GM23338 (cell line): Measurements from ENCODE around the gene RALGPS1. TPM values are rescaled to one million over a fixed set of nuclear protein-coding genes. Genes with fewer than 3 reads are reported as not detected.

Experiments used
- ATAC-seq: fragments of 200-7000 bp; cut with Tn5 transposase; 3 replicates; pipeline ENCODE4 v1.9.1; 2020
- DNase-seq: peaks from one replicate; pipeline ENCODE4 v3.0.0-alpha.2; 2015; ENCODE audit warnings: low spot score
- H2AFZ ChIP-seq: fragments of 200-600 bp; sonication (generic); 2 replicates; pipeline ENCODE4 v1.8.0; 2016; ENCODE audit warnings: antibody characterized with exemption, mild to moderate bottlenecking, moderate library complexity
- H3F3A ChIP-seq: fragments of 200-600 bp; sonication (generic); replicated peaks from 2 replicates; pipeline ENCODE4 v1.8.0; 2017; ENCODE audit warnings: antibody characterized with exemption, mixed run types, low read depth
- H3K27ac ChIP-seq: fragments of 200-600 bp; sonication (generic); 2 replicates; pipeline ENCODE4 v1.6.1; 2016; ENCODE audit warnings: low read depth
- H3K27me3 ChIP-seq: fragments of 200-600 bp; sonication (generic); 2 replicates; pipeline ENCODE4 v1.8.0; 2016; ENCODE audit warnings: mild to moderate bottlenecking, mixed run types, moderate library complexity; ENCODE audit not compliant: insufficient read depth
- H3K36me3 ChIP-seq: fragments of 200-600 bp; sonication (generic); 2 replicates; pipeline ENCODE4 v1.8.0; 2016; ENCODE audit warnings: mild to moderate bottlenecking; ENCODE audit not compliant: insufficient read depth
- H3K4me1 ChIP-seq: fragments of 200-600 bp; sonication (generic); 2 replicates; pipeline ENCODE4 v1.8.0; 2016; ENCODE audit warnings: mild to moderate bottlenecking, moderate library complexity; ENCODE audit not compliant: insufficient read depth
- H3K4me2 ChIP-seq: fragments of 200-600 bp; sonication (generic); 2 replicates; pipeline ENCODE4 v1.7.1; 2017; ENCODE audit warnings: mixed run types
- H3K4me3 ChIP-seq: fragments of 200-600 bp; sonication (generic); 2 replicates; pipeline ENCODE4 v1.6.1; 2016; ENCODE audit warnings: mixed run types
- H3K79me2 ChIP-seq: fragments of 200-600 bp; sonication (generic); replicated peaks from 2 replicates; pipeline ENCODE4 v1.8.0; 2017; ENCODE audit warnings: mild to moderate bottlenecking; ENCODE audit not compliant: insufficient read depth
- H3K9me2 ChIP-seq: fragments of 200-600 bp; sonication (generic); 2 replicates; pipeline ENCODE4 v1.8.0; 2017; ENCODE audit not compliant: insufficient read depth
- H4K20me1 ChIP-seq: fragments of 200-600 bp; sonication (generic); replicated peaks from 2 replicates; pipeline ENCODE4 v1.8.0; 2017; ENCODE audit warnings: mild to moderate bottlenecking; ENCODE audit not compliant: insufficient read depth
- H3K27ac Mint-ChIP-seq: 2 replicates; pipeline ENCODE4 v1.8.0; 2020; ENCODE audit warnings: inconsistent platforms, mild to moderate bottlenecking, moderate library complexity, mixed read lengths
- H3K27me3 Mint-ChIP-seq: 3 replicates; pipeline ENCODE4 v1.8.0; 2022; ENCODE audit warnings: low read depth, mild to moderate bottlenecking, moderate library complexity, mixed read lengths, inconsistent platforms; ENCODE audit not compliant: insufficient read depth, poor library complexity
- H3K36me3 Mint-ChIP-seq: 3 replicates; pipeline ENCODE4 v1.8.0; 2021; ENCODE audit warnings: low read depth, mild to moderate bottlenecking, inconsistent platforms, moderate library complexity, mixed read lengths
- H3K4me1 Mint-ChIP-seq: 3 replicates; pipeline ENCODE4 v1.8.0; 2020; ENCODE audit warnings: mild to moderate bottlenecking, inconsistent platforms, mixed read lengths
- H3K4me3 Mint-ChIP-seq: 3 replicates; pipeline ENCODE4 v1.8.0; 2021; ENCODE audit warnings: moderate library complexity, mild to moderate bottlenecking, inconsistent platforms, mixed read lengths
- H3K9me3 Mint-ChIP-seq: 3 replicates; pipeline ENCODE4 v1.8.0; 2020; ENCODE audit warnings: moderate library complexity, mild to moderate bottlenecking, inconsistent platforms, mixed read lengths
- CREB1 ChIP-seq: fragments of 250-450 bp; sonication (Bioruptor Pico); IDR thresholded peaks from 2 replicates; pipeline ENCODE4 v1.5.0; 2020; ENCODE audit warnings: low read depth, mild to moderate bottlenecking, moderate library complexity
- CTCF ChIP-seq, 2 experiments: fragments of 200-600 bp in 1 of 2; sonication (generic) in 1 of 2; conservative IDR thresholded peaks; 2 replicates each; pipeline versions ENCODE4 v1.5.1 to v1.6.1; 2016 to 2017; ENCODE audit warnings: antibody characterized with exemption in 2 of 2, low read depth in 2 of 2, mild to moderate bottlenecking in 2 of 2, moderate library complexity in 1 of 2
- EZH2 ChIP-seq: fragments of 200-600 bp; sonication (generic); IDR thresholded peaks from one replicate; pipeline ENCODE4 v1.8.0; 2017; ENCODE audit warnings: antibody characterized with exemption, mild to moderate bottlenecking, low read depth; ENCODE audit not compliant: unreplicated experiment
- EZH2phosphoT487 ChIP-seq: fragments of 200-600 bp; sonication (generic); IDR thresholded peaks from one replicate; pipeline ENCODE4 v1.8.1; 2018; ENCODE audit warnings: antibody characterized with exemption; ENCODE audit not compliant: unreplicated experiment
- JUNB ChIP-seq: IDR thresholded peaks from one replicate; pipeline ENCODE4 v1.6.1; 2016; ENCODE audit warnings: antibody characterized with exemption; ENCODE audit not compliant: unreplicated experiment
- POLR2AphosphoS5 ChIP-seq: IDR thresholded peaks from 2 replicates; pipeline ENCODE4 v1.6.1; 2016; ENCODE audit warnings: antibody characterized with exemption, low read depth
- REST ChIP-seq: IDR thresholded peaks from one replicate; pipeline ENCODE4 v1.6.1; 2018; ENCODE audit warnings: antibody characterized with exemption; ENCODE audit not compliant: unreplicated experiment
- STAT1 ChIP-seq: IDR thresholded peaks from one replicate; pipeline ENCODE4 v1.6.1; 2016; ENCODE audit warnings: antibody characterized with exemption; ENCODE audit not compliant: unreplicated experiment
- polyA plus RNA-seq: library from polyadenylated mRNA; unstranded; fragments of >200 nt; fragmentation: Nextera tagmentation; extraction: Ambion mirVana; gene quantifications from 2 replicates; pipeline ENCODE4 v1.2.1, GENCODE V29; 2016
- total RNA-seq: library from RNA; depleted of rRNA; stranded (reverse); fragments of >200 nt; shearing (Covaris generic); gene quantifications from 2 replicates; pipeline ENCODE4 v1.2.3, GENCODE V29; 2014
- TF ChIP-seq, protein P1 (sequence below): fragments of 250-450 bp; sonication (Bioruptor Pico); IDR thresholded peaks from 2 replicates; pipeline ENCODE4 v1.5.0; 2020; ENCODE audit warnings: mild to moderate bottlenecking, moderate library complexity

Gene RALGPS1
- total and polyA plus RNA-seq, 2 experiments from 2014 or later: 18.2 to 57.1 TPM

DNA sequence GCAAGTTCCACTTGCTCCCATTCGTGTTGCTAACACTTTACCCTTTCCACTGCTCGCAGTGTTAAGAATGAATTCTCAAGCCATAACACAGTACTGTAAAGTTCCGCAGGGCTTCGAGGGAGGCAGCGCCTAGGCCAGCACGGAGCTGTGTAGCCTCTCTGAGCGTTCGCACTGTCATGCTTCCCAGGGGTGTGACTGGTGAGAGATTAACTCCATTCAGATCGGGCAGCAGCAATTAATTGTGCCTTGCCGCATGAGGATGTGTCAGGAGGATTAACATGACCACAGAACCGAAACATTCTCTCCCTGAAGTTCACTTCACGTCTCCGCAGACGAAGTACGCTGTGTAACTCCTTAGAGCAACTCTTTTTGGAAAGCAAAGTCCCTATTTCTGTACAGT is 30.9 kb upstream of the RALGPS1 start (continued):
- TF ChIP-seq CTCF (conservative IDR thresholded peaks at IDR 0.05; ENCODE audit: low read depth in 2 of 2): no peak

- Mint-ChIP-seq H3K4me1 (peaks cover 28% of the 10 kb centered on the region), H3K27ac (no peak overlapping the region), H3K27me3 (peaks cover 5% of the 10 kb centered on the region), H3K9me3 (no peaks in the 10 kb centered on the region), H3K36me3 (peaks cover 10% of the 10 kb centered on the region; the same call in 2 of the 3 replicates), H3K4me3 (no peak overlapping the region)
- no peaks in the 10 kb centered on the region; the same call in 1 of the 2 replicates for H3F3A ChIP-seq
- ATAC-seq (no peak), DNase-seq (peak; percentile 24)
- no peaks in the 10 kb centered on the region for H3K27me3 ChIP-seq
- H3K4me2 ChIP-seq: no peak overlapping the region
- no peak overlapping the region for H3K4me3 ChIP-seq
- H4K20me1 ChIP-seq: peaks cover 19% of the 10 kb centered on the region
- no peak overlapping the region for H2AFZ ChIP-seq
- H3K36me3 ChIP-seq: no peaks in the 10 kb centered on the region
- no peaks in the 10 kb centered on the region for H3K9me2 ChIP-seq
- H3K27ac ChIP-seq: no peak overlapping the region; the same call in 1 of the 2 replicates
- H3K79me2 ChIP-seq: peaks cover 24% of the 10 kb centered on the region
- H3K4me1 ChIP-seq: peaks cover 11% of the 10 kb centered on the region; the same call in 1 of the 2 replicates
- TF ChIP-seq REST (no peak), STAT1 (no peak), EZH2phosphoT487 (no peak), JUNB (no peak), CREB1 (CRISPR knock-in tag) (no peak), EZH2 (no peak), CTCF (conservative IDR thresholded peaks at IDR 0.05; ENCODE audit: low read depth in 2 of 2) (no peak), POLR2AphosphoS5 (no peak)
- TF ChIP-seq, protein P1, sequence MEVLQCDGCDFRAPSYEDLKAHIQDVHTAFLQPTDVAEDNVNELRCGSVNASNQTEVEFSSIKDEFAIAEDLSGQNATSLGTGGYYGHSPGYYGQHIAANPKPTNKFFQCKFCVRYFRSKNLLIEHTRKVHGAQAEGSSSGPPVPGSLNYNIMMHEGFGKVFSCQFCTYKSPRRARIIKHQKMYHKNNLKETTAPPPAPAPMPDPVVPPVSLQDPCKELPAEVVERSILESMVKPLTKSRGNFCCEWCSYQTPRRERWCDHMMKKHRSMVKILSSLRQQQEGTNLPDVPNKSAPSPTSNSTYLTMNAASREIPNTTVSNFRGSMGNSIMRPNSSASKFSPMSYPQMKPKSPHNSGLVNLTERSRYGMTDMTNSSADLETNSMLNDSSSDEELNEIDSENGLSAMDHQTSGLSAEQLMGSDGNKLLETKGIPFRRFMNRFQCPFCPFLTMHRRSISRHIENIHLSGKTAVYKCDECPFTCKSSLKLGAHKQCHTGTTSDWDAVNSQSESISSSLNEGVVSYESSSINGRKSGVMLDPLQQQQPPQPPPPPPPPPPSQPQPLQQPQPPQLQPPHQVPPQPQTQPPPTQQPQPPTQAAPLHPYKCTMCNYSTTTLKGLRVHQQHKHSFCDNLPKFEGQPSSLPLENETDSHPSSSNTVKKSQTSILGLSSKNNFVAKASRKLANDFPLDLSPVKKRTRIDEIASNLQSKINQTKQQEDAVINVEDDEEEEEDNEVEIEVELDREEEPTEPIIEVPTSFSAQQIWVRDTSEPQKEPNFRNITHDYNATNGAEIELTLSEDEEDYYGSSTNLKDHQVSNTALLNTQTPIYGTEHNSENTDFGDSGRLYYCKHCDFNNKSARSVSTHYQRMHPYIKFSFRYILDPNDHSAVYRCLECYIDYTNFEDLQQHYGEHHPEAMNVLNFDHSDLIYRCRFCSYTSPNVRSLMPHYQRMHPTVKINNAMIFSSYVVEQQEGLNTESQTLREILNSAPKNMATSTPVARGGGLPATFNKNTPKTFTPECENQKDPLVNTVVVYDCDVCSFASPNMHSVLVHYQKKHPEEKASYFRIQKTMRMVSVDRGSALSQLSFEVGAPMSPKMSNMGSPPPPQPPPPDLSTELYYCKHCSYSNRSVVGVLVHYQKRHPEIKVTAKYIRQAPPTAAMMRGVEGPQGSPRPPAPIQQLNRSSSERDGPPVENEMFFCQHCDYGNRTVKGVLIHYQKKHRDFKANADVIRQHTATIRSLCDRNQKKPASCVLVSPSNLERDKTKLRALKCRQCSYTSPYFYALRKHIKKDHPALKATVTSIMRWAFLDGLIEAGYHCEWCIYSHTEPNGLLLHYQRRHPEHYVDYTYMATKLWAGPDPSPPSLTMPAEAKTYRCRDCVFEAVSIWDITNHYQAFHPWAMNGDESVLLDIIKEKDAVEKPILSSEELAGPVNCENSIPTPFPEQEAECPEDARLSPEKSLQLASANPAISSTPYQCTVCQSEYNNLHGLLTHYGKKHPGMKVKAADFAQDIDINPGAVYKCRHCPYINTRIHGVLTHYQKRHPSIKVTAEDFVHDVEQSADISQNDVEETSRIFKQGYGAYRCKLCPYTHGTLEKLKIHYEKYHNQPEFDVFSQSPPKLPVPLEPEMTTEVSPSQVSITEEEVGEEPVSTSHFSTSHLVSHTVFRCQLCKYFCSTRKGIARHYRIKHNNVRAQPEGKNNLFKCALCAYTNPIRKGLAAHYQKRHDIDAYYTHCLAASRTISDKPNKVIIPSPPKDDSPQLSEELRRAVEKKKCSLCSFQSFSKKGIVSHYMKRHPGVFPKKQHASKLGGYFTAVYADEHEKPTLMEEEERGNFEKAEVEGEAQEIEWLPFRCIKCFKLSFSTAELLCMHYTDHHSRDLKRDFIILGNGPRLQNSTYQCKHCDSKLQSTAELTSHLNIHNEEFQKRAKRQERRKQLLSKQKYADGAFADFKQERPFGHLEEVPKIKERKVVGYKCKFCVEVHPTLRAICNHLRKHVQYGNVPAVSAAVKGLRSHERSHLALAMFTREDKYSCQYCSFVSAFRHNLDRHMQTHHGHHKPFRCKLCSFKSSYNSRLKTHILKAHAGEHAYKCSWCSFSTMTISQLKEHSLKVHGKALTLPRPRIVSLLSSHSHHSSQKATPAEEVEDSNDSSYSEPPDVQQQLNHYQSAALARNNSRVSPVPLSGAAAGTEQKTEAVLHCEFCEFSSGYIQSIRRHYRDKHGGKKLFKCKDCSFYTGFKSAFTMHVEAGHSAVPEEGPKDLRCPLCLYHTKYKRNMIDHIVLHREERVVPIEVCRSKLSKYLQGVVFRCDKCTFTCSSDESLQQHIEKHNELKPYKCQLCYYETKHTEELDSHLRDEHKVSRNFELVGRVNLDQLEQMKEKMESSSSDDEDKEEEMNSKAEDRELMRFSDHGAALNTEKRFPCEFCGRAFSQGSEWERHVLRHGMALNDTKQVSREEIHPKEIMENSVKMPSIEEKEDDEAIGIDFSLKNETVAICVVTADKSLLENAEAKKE: no peak
Observed at GRCh38 chr9:126885131-126885641, 29.4 kb upstream of the RALGPS1 start.
